Heart left ventricle (tissue), 16 donors: ENCODE measurements around the gene FAM53B. TPM values are rescaled to one million over a fixed set of nuclear protein-coding genes. Genes with fewer than 3 reads are reported as not detected.
"Not testable (repeated sequence)": the region's sequence is repeated elsewhere in the genome, so short reads cannot be mapped to it uniquely, and the experiment has no call there.

Experiments used
- ATAC-seq, 4 donors: fragments of 200-7000 bp; cut with Tn5 transposase; one replicate each; pipeline ENCODE4 v1.9.1; 2020 to 2022; ENCODE audit warnings: moderate library complexity in 4 of 4, mild to moderate bottlenecking in 3 of 4, moderate number of reproducible peaks in 1 of 4
- DNase-seq, 5 donors: peaks; one replicate each; pipeline ENCODE4 v3.0.0-alpha.2; 2020
- H3K27ac ChIP-seq, 12 donors: fragments of 200-600 bp; sonication (generic) in 4 of 12; one replicate each; pipeline versions ENCODE4 v1.5.0 to v1.8.0; 2016 to 2022; ENCODE audit warnings: mild to moderate bottlenecking in 2 of 12
- H3K27me3 ChIP-seq, 9 donors: fragments of 200-600 bp; sonication (generic) in 2 of 9; one replicate each; pipeline versions ENCODE4 v1.5.1 to v1.8.0; 2016 to 2022; ENCODE audit warnings: mild to moderate bottlenecking in 3 of 9
- H3K36me3 ChIP-seq, 9 donors: fragments of 200-600 bp; sonication (generic) in 2 of 9; one replicate each; pipeline versions ENCODE4 v1.5.0 to v1.8.0; 2018 to 2022; ENCODE audit warnings: mild to moderate bottlenecking in 2 of 9
- H3K4me1 ChIP-seq, 12 donors: fragments of 200-600 bp; sonication (generic) in 4 of 12; one replicate each; pipeline versions ENCODE4 v1.5.0 to v1.8.0; 2016 to 2022; ENCODE audit warnings: mild to moderate bottlenecking in 3 of 12
- H3K4me3 ChIP-seq, 12 donors: fragments of 200-600 bp; sonication (generic) in 4 of 12; one replicate each; pipeline versions ENCODE4 v1.5.0 to v1.8.0; 2017 to 2022; ENCODE audit warnings: mild to moderate bottlenecking in 9 of 12, moderate library complexity in 4 of 12
- H3K9me3 ChIP-seq, 12 donors: fragments of 200-600 bp; sonication (generic) in 4 of 12; one replicate each; pipeline versions ENCODE4 v1.5.0 to v1.8.0; 2016 to 2022; ENCODE audit warnings: mild to moderate bottlenecking in 1 of 12
- CTCF ChIP-seq, 12 donors: fragments of 200-600 bp; sonication (generic) in 4 of 12; IDR thresholded peaks; one replicate each; pipeline versions ENCODE4 v1.5.0 to v1.8.0; 2018 to 2022; ENCODE audit warnings: antibody characterized with exemption in 12 of 12, mild to moderate bottlenecking in 5 of 12
- POLR2A ChIP-seq, 2 donors: fragments of 450-650 bp; IDR thresholded peaks; one replicate each; pipeline ENCODE4 v1.6.1; 2017; ENCODE audit warnings: antibody characterized with exemption in 2 of 2, mild to moderate bottlenecking in 2 of 2, moderate library complexity in 2 of 2
- WGBS, 4 donors: extraction: QIAGEN DNeasy Blood & Tissue Kit in 2 of 4; methylation state at CpG; one replicate each; pipeline versions ENCODE4 v1.1.5 to v1.1.7; 2013 to 2018; 5-methylcytosine and 5-hydroxymethylcytosine counted together
- intact Hi-C, 10 donors: fragments of 100-400 bp; cut with DNase I; formaldehyde crosslinking; loops; one replicate each; pipeline versions ENCODE4 v1.11.1 to v1.14.2; 2022
- long read RNA-seq, 3 donors: library from polyadenylated mRNA; unstranded; transcript quantifications; one replicate each; pipeline ENCODE4 v2.0.0, GENCODE V29; 2020 to 2021
- polyA plus RNA-seq, 2 donors: library from polyadenylated mRNA; stranded (reverse); fragments of 200-250 nt; gene quantifications; one replicate each; pipeline ENCODE4 v1.2.3, GENCODE V29; 2013
- total RNA-seq, 9 donors: library from RNA; depleted of rRNA in 2 of 9; stranded (reverse); fragments of >200 nt in 2 of 9; fragmentation: NEBNext Ultra II Directional in 3 of 9; extraction: Animal tissue kit (Norgen Biotek cat#: 25700) in 3 of 9; gene quantifications; one replicate each; pipeline versions ENCODE4 v1.1.0 to v1.2.4, GENCODE V29; 2016 to 2023
- donor health status: ischemic (EF 13 %, LVEDD 7.1; RV severe dilation, severe dysfunction).
- donor health status: healthy with polysubstance abuse.
- donor health status: DM: no; HTN: yes; CAD: no.
- donor health status: DM: no; HTN: no; CAD: no.
- donor health status: ischemic (EF 25% LVEDD 6.9; RV normal size, moderate dysfunction).
- donor health status: ischemic (EF 25% LVEDD 5.7; RV mildly dilated, moderate dysfunction).
- donor health status: healthy.
- donor health status: DM: yes; HTN: yes; CAD: no.
- donor health status: ischemic (EF 35%, LVEDD 5.7; RV mildly dilated, moderate dysfunction).
- donor health status: nonischemic (EF 11% LVEDD 7.7; RV severe dilation, severe dysfunction).
- donor health status: DM: yes; HTN: yes; CAD: no.
- donor health status: PGD.
- donor health status: ischemic (EF 29% LVEDD 5.4; RV normal size, mild dysfunction).
- donor health status: nonischemic (EF 23%, LVEDD 6.1; RV moderate dilation, normal function).

The FAM53B gene
- total RNA-seq = 10 to 100 TPM; 30.2 to 57.7 (median 36.3) TPM
- polyA plus RNA-seq = 10 to 100 TPM; 23.7 to 25.6 TPM
- long read RNA-seq, donor 1, full-length matches to known transcripts = 4 of 69 reads
- long read RNA-seq, donor 1, partial matches to known transcripts = 4 of 69 reads
- long read RNA-seq, donor 1, other reads (novel, unspliced or antisense) = 61 of 69 reads
- long read RNA-seq, donor 2, full-length matches to known transcripts = 1 of 69 reads
- long read RNA-seq, donor 2, partial matches to known transcripts = 5 of 69 reads
- long read RNA-seq, donor 2, other reads (novel, unspliced or antisense) = 63 of 69 reads
- long read RNA-seq, donor 3, full-length matches to known transcripts = 7 of 54 reads
- long read RNA-seq, donor 3, partial matches to known transcripts = 7 of 54 reads
- long read RNA-seq, donor 3, other reads (novel, unspliced or antisense) = 40 of 54 reads

- Histone ChIP-seq H3K9me3 (no peaks in the 10 kb centered on the region), H3K4me3 (peak within 1 kb of the TSS; percentile 62 to 89 (median 75)), H3K4me1 (peaks cover 19 to 55% (median 39%) of the 10 kb centered on the region in 12 donors), H3K36me3 (peaks cover 0 to 14% (median 8%) of the 10 kb centered on the region in 9 donors), H3K27me3 (no peaks in the 10 kb centered on the region), H3K27ac (peak within 1 kb of the TSS; percentile 80 to 95 (median 84))
- WGBS, 4 donors = 0 to 1% (median 1%) methylated on average over 48 to 100 of the region's 100 CpGs
- peak; percentile 88 to 93 (median 89) for DNase-seq
- TF ChIP-seq CTCF (IDR thresholded peaks at IDR 0.05) (peak in 4 of 12 donors; percentile 12 to 36 (median 16)), POLR2A (IDR thresholded peaks at IDR 0.05) (no peak)
- peak; percentile 9 to 85 (median 64) for ATAC-seq
- intact Hi-C loops = loop anchor here (1.0 to 5.0 kb wide), 11 partner anchors 37 to 327 kb away; partner anchors contain the start of gene OAT (in 1 of the 10)
Measured at GRCh38 chr10:124744102-124745050, at the start of gene FAM53B. Gene FAM53B (minus strand): TSS chr10:124744378. CDS start chr10:124706713, 37,665 bp downstream.

GRCh38 chr10:124792998-124793352 lies 48.8 kb upstream of the FAM53B start:
- Histone ChIP-seq H3K36me3 (peaks cover 0 to 16% (median 11%) of the 10 kb centered on the region in 9 donors), H3K27me3 (no peaks in the 10 kb centered on the region), H3K4me1 (peaks cover 0 to 18% (median 7%) of the 10 kb centered on the region in 12 donors), H3K9me3 (no peaks in the 10 kb centered on the region), H3K27ac (no peak overlapping the region), H3K4me3 (peak overlapping the region in 8 of 12 donors; percentile 80 to 100 (median 98))
- ATAC-seq (no peak), DNase-seq (no peak)
- intact Hi-C loops = loop anchor here in 2 of 10 donors (5.0 to 10.0 kb wide), 2 partner anchors 36 to 122 kb away; no protein-coding TSS in a partner anchor
- TF ChIP-seq CTCF (IDR thresholded peaks at IDR 0.05) = no peak
- 95 to 98% (median 95%) methylated on average over 11 of the region's 11 CpGs for WGBS, 4 donors

GRCh38 chr10:124791547-124792348 lies 47.6 kb upstream of the FAM53B start, which contains the start of gene EEF1AKMT2:
Gene EEF1AKMT2 (minus strand): TSS chr10:124791887. CDS start chr10:124791833, 54 bp downstream.
- H3K4me3 ChIP-seq = peak within 1 kb of the TSS; percentile 80 to 100 (median 98)
- no peaks in the 10 kb centered on the region for H3K9me3 ChIP-seq
- ATAC-seq (peak; percentile 90 to 99 (median 98)), DNase-seq (peak; percentile 81 to 93 (median 88))
- intact Hi-C loops = loop anchor here in 2 of 10 donors (5.0 to 10.0 kb wide), 2 partner anchors 34 to 123 kb away; no protein-coding TSS in a partner anchor
- H3K27ac ChIP-seq = peak within 1 kb of the TSS; percentile 56 to 96 (median 93)
- TF ChIP-seq POLR2A (IDR thresholded peaks at IDR 0.05) (peak in 1 of 2 donors; percentile 59), CTCF (IDR thresholded peaks at IDR 0.05) (peak in 11 of 12 donors; percentile 13 to 66 (median 38))
- peaks cover 0 to 18% (median 7%) of the 10 kb centered on the region in 12 donors for H3K4me1 ChIP-seq
- H3K36me3 ChIP-seq = peaks cover 0 to 27% (median 20%) of the 10 kb centered on the region in 9 donors
- H3K27me3 ChIP-seq = no peaks in the 10 kb centered on the region
- WGBS, 4 donors = 0% methylated on average over 18 to 79 of the region's 79 CpGs

GRCh38 chr10:124782900-124783299 lies 38.7 kb upstream of the FAM53B start:
- H3K4me1 ChIP-seq, DNase-seq, ATAC-seq, H3K27me3 ChIP-seq, intact Hi-C loops, H3K9me3 ChIP-seq, H3K27ac ChIP-seq, H3K4me3 ChIP-seq: not testable (repeated sequence)
- 88 to 100% (median 94%) methylated on average over 1 of the region's 1 CpG for WGBS, 4 donors
- H3K36me3 ChIP-seq = peaks cover 0 to 78% (median 52%) of the 10 kb centered on the region in 9 donors
